Neural cell (in vitro differentiated cells): Measurements from ENCODE around the gene CAPN9. TPM values are rescaled to one million over a fixed set of nuclear protein-coding genes. Genes with fewer than 3 reads are reported as not detected.

Experiments used
- H2AFZ ChIP-seq: fragments of 200-600, 300-800 bp; sonication (generic), shearing (Covaris generic); 2 replicates; pipeline ENCODE4 v1.6.0; 2014; ENCODE audit warnings: low read depth, mild to moderate bottlenecking, antibody characterized with exemption, low read length, moderate library complexity
- H3F3A ChIP-seq: fragments of 200-600 bp; shearing (Covaris generic); 2 replicates; pipeline ENCODE4 v1.6.1; 2016; ENCODE audit warnings: mild to moderate bottlenecking, moderate library complexity, mixed read lengths, antibody characterized with exemption, low read length; ENCODE audit not compliant: insufficient read depth, poor library complexity, severe bottlenecking
- H3K27ac ChIP-seq: fragments of 200-600, 300-800 bp; sonication (generic), shearing (Covaris generic); 2 replicates; pipeline ENCODE4 v1.5.1; 2014; ENCODE audit warnings: mild to moderate bottlenecking, low read length, moderate library complexity
- H3K27me3 ChIP-seq: fragments of 300-800, 200-600 bp; sonication (generic), shearing (Covaris generic); 2 replicates; pipeline ENCODE4 v1.6.0; 2014; ENCODE audit warnings: mild to moderate bottlenecking, low read depth, low read length, moderate library complexity; ENCODE audit not compliant: insufficient read depth
- H3K36me3 ChIP-seq: fragments of 300-800, 200-600 bp; sonication (generic), shearing (Covaris generic); 2 replicates; pipeline ENCODE4 v1.5.1; 2014; ENCODE audit warnings: mild to moderate bottlenecking, antibody characterized with exemption, low read length, moderate library complexity; ENCODE audit not compliant: insufficient read depth
- H3K4me2 ChIP-seq: fragments of 300-800, 200-600 bp; sonication (generic), shearing (Covaris generic); 2 replicates; pipeline ENCODE4 v1.6.0; 2014; ENCODE audit warnings: mild to moderate bottlenecking, low read length
- H3K4me3 ChIP-seq: fragments of 300-800, 200-600 bp; sonication (generic), shearing (Covaris generic); 2 replicates; pipeline ENCODE4 v1.5.1; 2014; ENCODE audit warnings: mild to moderate bottlenecking, low read length, moderate library complexity
- H3K79me2 ChIP-seq: fragments of 200-600 bp; shearing (Covaris generic); replicated peaks from 2 replicates; pipeline ENCODE4 v1.6.0; 2014; ENCODE audit warnings: mild to moderate bottlenecking, low read length, moderate library complexity; ENCODE audit not compliant: insufficient read depth
- H3K9ac ChIP-seq: fragments of 300-800, 200-600 bp; sonication (generic), shearing (Covaris generic); 2 replicates; pipeline ENCODE4 v1.6.1; 2016; ENCODE audit warnings: mild to moderate bottlenecking, low read length, mixed read lengths
- H3K9me2 ChIP-seq: fragments of 200-600 bp; shearing (Covaris generic); 2 replicates; pipeline ENCODE4 v1.6.1; 2016; ENCODE audit warnings: mild to moderate bottlenecking, low read length, mixed read lengths; ENCODE audit not compliant: insufficient read depth
- H3K9me3 ChIP-seq: fragments of 200-600, 300-800 bp; sonication (generic), shearing (Covaris generic); 2 replicates; pipeline ENCODE4 v1.6.1; 2016; ENCODE audit warnings: mild to moderate bottlenecking, mixed run types, low read length, moderate library complexity, mixed read lengths
- H4K20me1 ChIP-seq: fragments of 200-600 bp; shearing (Covaris generic); 2 replicates; pipeline ENCODE4 v1.6.1; 2016; ENCODE audit warnings: mild to moderate bottlenecking, mixed run types; ENCODE audit not compliant: insufficient read depth
- CTCF ChIP-seq: fragments of 450-650 bp; IDR thresholded peaks from 2 replicates; pipeline ENCODE4 v1.5.1; 2014; ENCODE audit warnings: antibody characterized with exemption, mild to moderate bottlenecking, moderate library complexity; ENCODE audit not compliant: poor library complexity, severe bottlenecking
- EP300 ChIP-seq: fragments of 450-650 bp; conservative IDR thresholded peaks from 2 replicates; pipeline ENCODE4 v1.6.1; 2014; ENCODE audit warnings: antibody characterized with exemption, mild to moderate bottlenecking, moderate library complexity; ENCODE audit not compliant: poor library complexity, severe bottlenecking
- EZH2 ChIP-seq: fragments of 200-600, 300-800 bp; shearing (Covaris generic), sonication (generic); IDR thresholded peaks from 2 replicates; pipeline ENCODE4 v1.6.1; 2014; ENCODE audit warnings: antibody characterized with exemption, low read length, borderline replicate concordance, mild to moderate bottlenecking; ENCODE audit not compliant: insufficient read depth, poor library complexity, severe bottlenecking
- MXI1 ChIP-seq: fragments of 450-650 bp; conservative IDR thresholded peaks from 2 replicates; pipeline ENCODE4 v1.6.1; 2014; ENCODE audit warnings: antibody characterized with exemption, mild to moderate bottlenecking; ENCODE audit not compliant: poor library complexity, severe bottlenecking
- POLR2AphosphoS5 ChIP-seq: IDR thresholded peaks from 2 replicates; pipeline ENCODE4 v1.6.1; 2012
- RAD21 ChIP-seq: fragments of 450-650 bp; conservative IDR thresholded peaks from 2 replicates; pipeline ENCODE4 v1.6.1; 2014; ENCODE audit warnings: antibody characterized with exemption, mild to moderate bottlenecking, moderate library complexity
- REST ChIP-seq: IDR thresholded peaks from 2 replicates; pipeline ENCODE4 v1.6.1; 2012; ENCODE audit warnings: borderline replicate concordance
- SMC3 ChIP-seq: fragments of 450-650 bp; conservative IDR thresholded peaks from 2 replicates; pipeline ENCODE4 v1.6.1; 2014; ENCODE audit warnings: antibody characterized with exemption, mild to moderate bottlenecking, moderate library complexity; ENCODE audit not compliant: poor library complexity
- TAF1 ChIP-seq: IDR thresholded peaks from 2 replicates; pipeline ENCODE4 v1.6.1; 2012; ENCODE audit warnings: low read depth
- polyA plus RNA-seq: library from polyadenylated mRNA; depleted of rRNA; stranded (reverse); fragments of >200 nt; gene quantifications from 2 replicates; pipeline ENCODE4 v1.2.3, GENCODE V29; 2014

CAPN9 gene
- polyA plus RNA-seq, 1 donor from 2014 or later = 0.14 TPM

GRCh38 chr1:230798491-230798890 is 51.3 kb downstream of the CAPN9 start:
- Histone ChIP-seq H4K20me1 (no peaks in the 10 kb centered on the region), H3K79me2 (no peaks in the 10 kb centered on the region), H3K4me2 (no peak overlapping the region), H3K4me3 (no peak overlapping the region), H3K27ac (no peak overlapping the region), H3K9me2 (no peaks in the 10 kb centered on the region), H3K27me3 (no peaks in the 10 kb centered on the region), H2AFZ (no peak overlapping the region), H3K9ac (no peak overlapping the region), H3K36me3 (no peaks in the 10 kb centered on the region), H3F3A (no peaks in the 10 kb centered on the region), H3K9me3 (no peaks in the 10 kb centered on the region)
- TF ChIP-seq REST (no peak), RAD21 (no peak), MXI1 (no peak), CTCF (no peak), SMC3 (no peak)

GRCh38 chr1:230800891-230801840 is 54.0 kb downstream of the CAPN9 start:
- Histone ChIP-seq H3K79me2 (no peaks in the 10 kb centered on the region), H3K27ac (no peak overlapping the region), H3K9ac (no peak overlapping the region), H3K9me2 (no peaks in the 10 kb centered on the region), H3K36me3 (no peaks in the 10 kb centered on the region), H3F3A (no peaks in the 10 kb centered on the region), H3K4me2 (no peak overlapping the region), H3K4me3 (no peak overlapping the region), H3K27me3 (no peaks in the 10 kb centered on the region), H4K20me1 (no peaks in the 10 kb centered on the region), H3K9me3 (no peaks in the 10 kb centered on the region), H2AFZ (no peak overlapping the region)
- TF ChIP-seq RAD21 = no peak
- TF ChIP-seq EP300 = no peak
- no peak for TF ChIP-seq CTCF
- no peak for TF ChIP-seq TAF1
- no peak for TF ChIP-seq MXI1
- no peak for TF ChIP-seq EZH2
- no peak for TF ChIP-seq POLR2AphosphoS5
- no peak for TF ChIP-seq SMC3
- TF ChIP-seq REST = no peak
